HL-60/S4 (cell line): ENCODE measurements around the gene PTPRA.

Source experiments
- in situ Hi-C: fragments of 300-500 bp; cut with MboI; formaldehyde crosslinking; loops from 2 replicates; pipeline ENCODE4 v1.14.3; 2022; ENCODE audit warnings: low sequenced_read_pairs

Gene PTPRA

GRCh38 chr20:2921506-2921905 is 48.2 kb downstream of the PTPRA start:
- in situ Hi-C loops: no loop called here

GRCh38 chr20:2922957-2923356 is 49.7 kb downstream of the PTPRA start:
- in situ Hi-C loops: no loop called here

GRCh38 chr20:2930538-2930937 is 57.3 kb downstream of the PTPRA start:
- in situ Hi-C loops: no loop called here

- in situ Hi-C loops: no loop called here
Measured at GRCh38 chr20:2932498-2932897, 59.2 kb downstream of the PTPRA start.

- in situ Hi-C loops: no loop called here
Measured at GRCh38 chr20:2937902-2938301, 64.6 kb downstream of the PTPRA start.

- in situ Hi-C loops: no loop called here
Measured at GRCh38 chr20:2942439-2942838, 69.2 kb downstream of the PTPRA start.

GRCh38 chr20:2946988-2947961 is 74.0 kb downstream of the PTPRA start:
- in situ Hi-C loops: no loop called here

GRCh38 chr20:2948968-2949367 is 75.7 kb downstream of the PTPRA start:
- in situ Hi-C loops: no loop called here

GRCh38 chr20:2952766-2953165 is 79.5 kb downstream of the PTPRA start:
- in situ Hi-C loops: no loop called here

- in situ Hi-C loops: no loop called here
Measured at GRCh38 chr20:2955257-2955970, 82.1 kb downstream of the PTPRA start.

- in situ Hi-C loops: no loop called here
Measured at GRCh38 chr20:2956480-2956879, 83.2 kb downstream of the PTPRA start.

- in situ Hi-C loops: no loop called here
Measured at GRCh38 chr20:2967841-2968240, 94.6 kb downstream of the PTPRA start.

- in situ Hi-C loops: no loop called here
Measured at GRCh38 chr20:2972126-2972525, 98.8 kb downstream of the PTPRA start.

- in situ Hi-C loops: no loop called here
Measured at GRCh38 chr20:2973574-2973973, 100.3 kb downstream of the PTPRA start.

GRCh38 chr20:2978519-2978918 is 105.2 kb downstream of the PTPRA start:
- in situ Hi-C loops: no loop called here

- in situ Hi-C loops: no loop called here
Measured at GRCh38 chr20:2981646-2982045, 108.4 kb downstream of the PTPRA start.

GRCh38 chr20:2983508-2983907 is 110.2 kb downstream of the PTPRA start:
- in situ Hi-C loops: no loop called here

GRCh38 chr20:2984028-2984501 is 110.8 kb downstream of the PTPRA start:
- in situ Hi-C loops: no loop called here

- in situ Hi-C loops: no loop called here
Measured at GRCh38 chr20:2984956-2985661, 111.8 kb downstream of the PTPRA start.

- in situ Hi-C loops: no loop called here
Measured at GRCh38 chr20:2986466-2986865, 113.2 kb downstream of the PTPRA start.

GRCh38 chr20:2987861-2988260 is 114.6 kb downstream of the PTPRA start:
- in situ Hi-C loops: no loop called here
